Measurements from ENCODE around the gene CASR.

CASR gene

GRCh38 chr3:122258757-122259371 is 75.4 kb downstream of the CASR start:
- no peak overlapping the region for H3K27ac ChIP-seq
- TF ChIP-seq CTCF (IDR thresholded peaks at IDR 0.05) (peak; percentile 84), ZFX (IDR thresholded peaks at IDR 0.05; ENCODE audit: borderline replicate concordance) (no peak)

DNA sequence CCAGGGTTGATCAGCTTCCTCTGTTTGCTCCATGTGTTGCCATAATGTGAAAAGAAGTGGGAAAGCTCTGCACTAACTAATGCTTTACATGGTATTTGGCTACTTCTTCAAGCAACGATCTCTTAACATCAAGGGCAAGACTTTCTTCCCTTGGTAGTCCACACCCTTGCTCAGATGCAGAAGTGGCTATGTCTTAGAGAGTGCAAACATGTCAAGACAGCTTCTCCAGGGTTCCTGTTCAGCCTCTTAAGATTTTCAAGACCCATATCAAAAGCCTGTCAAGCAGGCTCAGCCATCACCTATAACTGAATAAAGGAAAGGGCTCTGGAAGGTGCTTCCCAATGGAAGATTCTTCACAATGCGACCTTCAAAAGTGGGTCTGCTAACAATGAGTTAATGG is 76.7 kb downstream of the CASR start:
- TF ChIP-seq ZFX (IDR thresholded peaks at IDR 0.05; ENCODE audit: borderline replicate concordance), result no peak
- no peak for TF ChIP-seq CTCF (IDR thresholded peaks at IDR 0.05)
- H3K27ac ChIP-seq, result no peak overlapping the region

- H3K27ac ChIP-seq, result no peak overlapping the region
- no peak for TF ChIP-seq ZFX (IDR thresholded peaks at IDR 0.05; ENCODE audit: borderline replicate concordance)
- TF ChIP-seq CTCF (IDR thresholded peaks at IDR 0.05), result no peak
These were observed 79.6 kb downstream of the CASR start for GRCh38 chr3:122263058-122263457.

DNA sequence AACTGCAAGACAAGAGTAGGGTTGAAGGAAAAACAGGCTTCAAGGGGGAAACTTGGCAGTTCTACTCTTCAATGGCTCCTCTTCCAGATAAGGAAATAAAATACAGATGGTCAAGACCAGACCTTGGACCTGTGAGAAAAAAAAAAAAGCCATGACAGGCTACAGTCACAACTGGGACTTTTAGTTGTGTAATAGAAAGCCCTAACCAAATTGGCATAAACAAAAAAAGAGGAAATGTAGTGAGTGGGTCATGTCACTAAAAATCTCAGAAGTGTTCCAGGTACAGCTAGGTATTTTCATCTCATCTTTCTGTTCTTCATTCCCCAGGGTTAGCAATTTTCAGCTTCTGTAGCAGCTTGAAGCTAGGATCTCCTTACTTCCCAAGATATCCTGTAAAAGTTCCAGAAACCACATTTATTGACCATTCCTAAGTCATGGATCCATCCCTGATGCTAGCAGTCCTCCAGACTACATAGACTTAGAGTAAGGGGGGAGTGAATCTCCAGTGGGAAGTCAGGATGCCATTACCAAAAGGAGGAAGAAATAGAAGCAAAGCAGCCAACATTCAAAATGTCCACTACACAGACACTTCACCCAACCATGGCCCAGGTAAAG is 80.6 kb downstream of the CASR start:
- no peak overlapping the region for H3K27ac ChIP-seq
- TF ChIP-seq ZFX (IDR thresholded peaks at IDR 0.05; ENCODE audit: borderline replicate concordance), result no peak
- TF ChIP-seq CTCF (IDR thresholded peaks at IDR 0.05), result no peak

GRCh38 chr3:122265957-122266356 is 82.5 kb downstream of the CASR start:
- no peak overlapping the region for H3K27ac ChIP-seq
- no peak for TF ChIP-seq CTCF (IDR thresholded peaks at IDR 0.05)
- no peak for TF ChIP-seq ZFX (IDR thresholded peaks at IDR 0.05; ENCODE audit: borderline replicate concordance)

DNA sequence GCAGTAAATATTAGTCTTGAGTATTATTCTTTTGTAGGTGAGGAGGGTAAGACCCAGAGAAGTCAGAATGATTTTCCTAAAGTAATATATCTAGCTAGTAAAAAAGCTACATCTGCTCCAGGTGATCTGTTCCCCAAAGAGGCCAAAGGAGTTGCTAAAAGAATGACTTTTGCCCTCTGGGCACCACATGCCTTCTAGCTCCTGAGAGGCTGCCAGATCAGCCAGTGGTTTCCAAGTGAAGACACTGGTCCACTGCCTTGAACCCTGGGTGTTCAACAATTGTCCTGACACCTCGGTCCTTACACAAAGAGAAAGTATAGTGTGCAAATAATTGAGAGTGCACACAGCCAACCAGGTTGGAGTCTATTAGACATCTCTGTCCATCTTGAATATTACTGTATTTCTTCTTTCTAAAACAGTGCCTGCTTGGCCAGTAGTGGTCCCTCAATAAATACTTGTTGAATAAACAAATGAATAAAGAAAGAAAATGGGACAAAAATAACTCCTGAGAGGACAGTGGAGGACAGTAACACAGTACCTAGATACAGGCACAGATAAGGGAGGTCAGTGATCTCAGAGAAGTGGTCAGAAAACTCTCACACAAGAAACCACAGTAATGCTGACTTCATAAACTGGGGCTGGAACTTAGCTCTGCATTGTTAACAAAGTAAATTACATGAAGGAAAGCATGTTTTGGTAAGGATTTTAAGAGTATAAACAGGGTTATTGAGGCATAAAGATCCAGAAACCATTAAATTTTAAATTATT is 85.0 kb downstream of the CASR start:
- H3K27ac ChIP-seq, result no peak overlapping the region
- TF ChIP-seq CTCF (IDR thresholded peaks at IDR 0.05) (no peak), ZFX (IDR thresholded peaks at IDR 0.05; ENCODE audit: borderline replicate concordance) (no peak)

- H3K27ac ChIP-seq, result no peak overlapping the region
- TF ChIP-seq CTCF (IDR thresholded peaks at IDR 0.05), result no peak
- no peak for TF ChIP-seq ZFX (IDR thresholded peaks at IDR 0.05; ENCODE audit: borderline replicate concordance)
These were observed 85.6 kb downstream of the CASR start for GRCh38 chr3:122269045-122269444.

Measured in 22Rv1 (cell line).